GM23338 (cell line): ENCODE measurements around the gene EPHX1. TPM values are rescaled to one million over a fixed set of nuclear protein-coding genes. Genes with fewer than 3 reads are reported as not detected.
A peak's percentile ranks its signal among the peaks of the same experiment; 100 is the strongest.

ENCODE experiments used
- ATAC-seq: fragments of 200-7000 bp; cut with Tn5 transposase; 3 replicates; pipeline ENCODE4 v1.9.1; 2020
- DNase-seq: peaks from one replicate; pipeline ENCODE4 v3.0.0-alpha.2; 2015; ENCODE audit warnings: low spot score
- H2AFZ ChIP-seq: fragments of 200-600 bp; sonication (generic); 2 replicates; pipeline ENCODE4 v1.8.0; 2016; ENCODE audit warnings: antibody characterized with exemption, mild to moderate bottlenecking, moderate library complexity
- H3F3A ChIP-seq: fragments of 200-600 bp; sonication (generic); replicated peaks from 2 replicates; pipeline ENCODE4 v1.8.0; 2017; ENCODE audit warnings: antibody characterized with exemption, mixed run types, low read depth
- H3K27ac ChIP-seq: fragments of 200-600 bp; sonication (generic); 2 replicates; pipeline ENCODE4 v1.6.1; 2016; ENCODE audit warnings: low read depth
- H3K27me3 ChIP-seq: fragments of 200-600 bp; sonication (generic); 2 replicates; pipeline ENCODE4 v1.8.0; 2016; ENCODE audit warnings: mild to moderate bottlenecking, mixed run types, moderate library complexity; ENCODE audit not compliant: insufficient read depth
- H3K36me3 ChIP-seq: fragments of 200-600 bp; sonication (generic); 2 replicates; pipeline ENCODE4 v1.8.0; 2016; ENCODE audit warnings: mild to moderate bottlenecking; ENCODE audit not compliant: insufficient read depth
- H3K4me1 ChIP-seq: fragments of 200-600 bp; sonication (generic); 2 replicates; pipeline ENCODE4 v1.8.0; 2016; ENCODE audit warnings: mild to moderate bottlenecking, moderate library complexity; ENCODE audit not compliant: insufficient read depth
- H3K4me2 ChIP-seq: fragments of 200-600 bp; sonication (generic); 2 replicates; pipeline ENCODE4 v1.7.1; 2017; ENCODE audit warnings: mixed run types
- H3K4me3 ChIP-seq: fragments of 200-600 bp; sonication (generic); 2 replicates; pipeline ENCODE4 v1.6.1; 2016; ENCODE audit warnings: mixed run types
- H3K79me2 ChIP-seq: fragments of 200-600 bp; sonication (generic); replicated peaks from 2 replicates; pipeline ENCODE4 v1.8.0; 2017; ENCODE audit warnings: mild to moderate bottlenecking; ENCODE audit not compliant: insufficient read depth
- H3K9me2 ChIP-seq: fragments of 200-600 bp; sonication (generic); 2 replicates; pipeline ENCODE4 v1.8.0; 2017; ENCODE audit not compliant: insufficient read depth
- H4K20me1 ChIP-seq: fragments of 200-600 bp; sonication (generic); replicated peaks from 2 replicates; pipeline ENCODE4 v1.8.0; 2017; ENCODE audit warnings: mild to moderate bottlenecking; ENCODE audit not compliant: insufficient read depth
- H3K27ac Mint-ChIP-seq: 2 replicates; pipeline ENCODE4 v1.8.0; 2020; ENCODE audit warnings: inconsistent platforms, mild to moderate bottlenecking, moderate library complexity, mixed read lengths
- H3K27me3 Mint-ChIP-seq: 3 replicates; pipeline ENCODE4 v1.8.0; 2022; ENCODE audit warnings: low read depth, mild to moderate bottlenecking, moderate library complexity, mixed read lengths, inconsistent platforms; ENCODE audit not compliant: insufficient read depth, poor library complexity
- H3K36me3 Mint-ChIP-seq: 3 replicates; pipeline ENCODE4 v1.8.0; 2021; ENCODE audit warnings: low read depth, mild to moderate bottlenecking, inconsistent platforms, moderate library complexity, mixed read lengths
- H3K4me1 Mint-ChIP-seq: 3 replicates; pipeline ENCODE4 v1.8.0; 2020; ENCODE audit warnings: mild to moderate bottlenecking, inconsistent platforms, mixed read lengths
- H3K4me3 Mint-ChIP-seq: 3 replicates; pipeline ENCODE4 v1.8.0; 2021; ENCODE audit warnings: moderate library complexity, mild to moderate bottlenecking, inconsistent platforms, mixed read lengths
- H3K9me3 Mint-ChIP-seq: 3 replicates; pipeline ENCODE4 v1.8.0; 2020; ENCODE audit warnings: moderate library complexity, mild to moderate bottlenecking, inconsistent platforms, mixed read lengths
- CREB1 ChIP-seq: fragments of 250-450 bp; sonication (Bioruptor Pico); IDR thresholded peaks from 2 replicates; pipeline ENCODE4 v1.5.0; 2020; ENCODE audit warnings: low read depth, mild to moderate bottlenecking, moderate library complexity
- CTCF ChIP-seq, 2 experiments: fragments of 200-600 bp in 1 of 2; sonication (generic) in 1 of 2; conservative IDR thresholded peaks; 2 replicates each; pipeline versions ENCODE4 v1.5.1 to v1.6.1; 2016 to 2017; ENCODE audit warnings: antibody characterized with exemption in 2 of 2, low read depth in 2 of 2, mild to moderate bottlenecking in 2 of 2, moderate library complexity in 1 of 2
- ETS1 ChIP-seq: IDR thresholded peaks from 2 replicates; pipeline ENCODE4 v1.6.1; 2016; ENCODE audit warnings: antibody characterized with exemption
- NANOG ChIP-seq: IDR thresholded peaks from 2 replicates; pipeline ENCODE4 v1.6.1; 2016; ENCODE audit warnings: antibody characterized with exemption, borderline replicate concordance
- POLR2AphosphoS5 ChIP-seq: IDR thresholded peaks from 2 replicates; pipeline ENCODE4 v1.6.1; 2016; ENCODE audit warnings: antibody characterized with exemption, low read depth
- REST ChIP-seq: IDR thresholded peaks from one replicate; pipeline ENCODE4 v1.6.1; 2018; ENCODE audit warnings: antibody characterized with exemption; ENCODE audit not compliant: unreplicated experiment
- STAT1 ChIP-seq: IDR thresholded peaks from one replicate; pipeline ENCODE4 v1.6.1; 2016; ENCODE audit warnings: antibody characterized with exemption; ENCODE audit not compliant: unreplicated experiment
- ZNF114 ChIP-seq: fragments of 250-450 bp; sonication (Bioruptor Pico); IDR thresholded peaks from 2 replicates; pipeline ENCODE4 v1.5.0; 2020; ENCODE audit warnings: mild to moderate bottlenecking, moderate library complexity
- ZNF331 ChIP-seq: fragments of 250-450 bp; sonication (Bioruptor Pico); IDR thresholded peaks from 2 replicates; pipeline ENCODE4 v1.5.0; 2020; ENCODE audit warnings: low read depth, mild to moderate bottlenecking, moderate library complexity
- ZNF462 ChIP-seq: fragments of 250-450 bp; sonication (Bioruptor Pico); IDR thresholded peaks from 2 replicates; pipeline ENCODE4 v1.5.0; 2020; ENCODE audit warnings: mild to moderate bottlenecking, moderate library complexity
- polyA plus RNA-seq: library from polyadenylated mRNA; unstranded; fragments of >200 nt; fragmentation: Nextera tagmentation; extraction: Ambion mirVana; gene quantifications from 2 replicates; pipeline ENCODE4 v1.2.1, GENCODE V29; 2016
- total RNA-seq: library from RNA; depleted of rRNA; stranded (reverse); fragments of >200 nt; shearing (Covaris generic); gene quantifications from 2 replicates; pipeline ENCODE4 v1.2.3, GENCODE V29; 2014

The EPHX1 gene
- total and polyA plus RNA-seq, 2 experiments from 2014 or later: 15.3 to 46.5 TPM

GRCh38 chr1:225846331-225847310, 36.7 kb downstream of the EPHX1 start:
- Histone ChIP-seq H3K9me2 (no peaks in the 10 kb centered on the region), H3K4me1 (peaks cover 8% of the 10 kb centered on the region), H3K27ac (peak overlapping the region; percentile 72; the same call in 1 of the 2 replicates), H2AFZ (no peak overlapping the region), H3K36me3 (peaks cover 11% of the 10 kb centered on the region), H3F3A (peaks cover 40% of the 10 kb centered on the region), H4K20me1 (no peaks in the 10 kb centered on the region; the same call in 1 of the 2 replicates), H3K4me2 (no peak overlapping the region), H3K4me3 (no peak overlapping the region), H3K79me2 (no peaks in the 10 kb centered on the region), H3K27me3 (no peaks in the 10 kb centered on the region)
- Mint-ChIP-seq H3K36me3 (peaks cover 62% of the 10 kb centered on the region), H3K4me3 (no peak overlapping the region), H3K27me3 (peaks cover 17% of the 10 kb centered on the region), H3K27ac (no peak overlapping the region), H3K9me3 (peaks cover 16% of the 10 kb centered on the region), H3K4me1 (peaks cover 29% of the 10 kb centered on the region)
- ATAC-seq: no peak
- TF ChIP-seq REST (no peak), ZNF331 (CRISPR knock-in tag) (no peak), CTCF (conservative IDR thresholded peaks at IDR 0.05; ENCODE audit: low read depth in 2 of 2) (no peak), POLR2AphosphoS5 (no peak), NANOG (no peak), ETS1 (no peak), ZNF114 (no peak), CREB1 (CRISPR knock-in tag) (no peak), STAT1 (no peak), ZNF462 (CRISPR knock-in tag) (no peak)
- DNase-seq: no peak
